GM21381 (cell line): ENCODE results near the gene TRIM5.
"Not testable (repeated sequence)": the region's sequence is repeated elsewhere in the genome, so short reads cannot be mapped to it uniquely, and the experiment has no call there.

Source experiments
- ATAC-seq: cut with Tn5 transposase; IDR thresholded peaks from one replicate; pipeline ENCODE4 v1.9.1; 2021; ENCODE audit warnings: mild to moderate bottlenecking, moderate library complexity; ENCODE audit not compliant: unreplicated experiment

The TRIM5 gene, protein sequence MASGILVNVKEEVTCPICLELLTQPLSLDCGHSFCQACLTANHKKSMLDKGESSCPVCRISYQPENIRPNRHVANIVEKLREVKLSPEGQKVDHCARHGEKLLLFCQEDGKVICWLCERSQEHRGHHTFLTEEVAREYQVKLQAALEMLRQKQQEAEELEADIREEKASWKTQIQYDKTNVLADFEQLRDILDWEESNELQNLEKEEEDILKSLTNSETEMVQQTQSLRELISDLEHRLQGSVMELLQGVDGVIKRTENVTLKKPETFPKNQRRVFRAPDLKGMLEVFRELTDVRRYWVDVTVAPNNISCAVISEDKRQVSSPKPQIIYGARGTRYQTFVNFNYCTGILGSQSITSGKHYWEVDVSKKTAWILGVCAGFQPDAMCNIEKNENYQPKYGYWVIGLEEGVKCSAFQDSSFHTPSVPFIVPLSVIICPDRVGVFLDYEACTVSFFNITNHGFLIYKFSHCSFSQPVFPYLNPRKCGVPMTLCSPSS

DNA sequence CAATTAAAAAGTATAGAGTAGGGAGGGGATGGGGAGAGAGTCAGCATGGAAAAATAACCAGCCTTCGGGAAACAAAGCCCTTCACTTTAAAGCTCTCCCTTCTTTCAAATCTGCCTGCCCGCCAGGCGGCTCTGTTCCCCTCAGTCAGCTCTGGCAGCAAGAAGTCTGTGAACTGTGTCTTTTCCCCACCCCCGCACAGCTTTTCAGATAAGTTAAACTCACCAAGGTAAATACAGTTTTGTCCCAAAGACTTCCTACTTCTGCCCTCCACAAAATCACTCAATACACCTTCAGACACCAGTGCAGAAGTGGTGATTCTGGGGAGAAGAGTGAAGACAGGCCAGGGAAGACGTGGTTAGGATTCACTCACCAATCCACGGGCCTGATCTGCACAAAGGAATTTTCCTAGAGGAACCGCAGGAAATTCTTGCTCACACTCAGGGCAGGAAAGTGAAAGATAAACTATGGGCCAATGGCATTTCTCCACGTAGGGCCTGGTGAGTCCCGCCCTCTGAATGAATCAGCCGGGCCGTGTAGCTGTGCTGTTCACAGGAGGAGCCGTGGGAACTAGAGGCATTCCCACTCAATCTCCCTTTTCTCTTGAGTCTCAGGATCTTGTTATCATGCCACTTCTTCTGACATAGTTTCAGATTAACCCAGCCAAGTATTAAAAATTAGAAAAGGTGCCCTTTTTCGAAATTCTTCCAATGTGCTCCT is at the start of gene TRIM5:
Gene TRIM5 (minus strand): TSS at position 429 of the 717 bp plus-strand sequence. CDS start 4,897 bp downstream, outside the sequence.
- ATAC-seq = peak; percentile 66

DNA sequence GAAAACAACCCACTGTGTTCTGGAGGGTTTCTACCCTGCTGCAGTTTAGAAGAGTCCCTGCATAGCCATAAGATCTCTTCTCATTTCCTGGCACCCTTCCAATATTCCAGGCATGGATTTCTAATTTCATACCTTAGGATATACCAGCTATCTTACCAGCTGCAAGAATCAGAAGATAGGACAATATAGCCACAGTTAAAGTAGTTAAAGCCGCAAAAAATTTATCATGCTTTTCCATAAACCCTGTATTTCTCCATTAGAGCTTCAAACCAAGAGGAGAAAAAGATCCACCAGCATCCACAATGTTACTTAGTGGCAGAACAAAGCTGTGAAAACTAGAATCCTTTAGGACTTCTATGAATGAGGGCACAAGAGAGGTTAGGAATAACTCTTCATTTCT is 42.8 kb upstream of the TRIM5 start:
- no peak for ATAC-seq

DNA sequence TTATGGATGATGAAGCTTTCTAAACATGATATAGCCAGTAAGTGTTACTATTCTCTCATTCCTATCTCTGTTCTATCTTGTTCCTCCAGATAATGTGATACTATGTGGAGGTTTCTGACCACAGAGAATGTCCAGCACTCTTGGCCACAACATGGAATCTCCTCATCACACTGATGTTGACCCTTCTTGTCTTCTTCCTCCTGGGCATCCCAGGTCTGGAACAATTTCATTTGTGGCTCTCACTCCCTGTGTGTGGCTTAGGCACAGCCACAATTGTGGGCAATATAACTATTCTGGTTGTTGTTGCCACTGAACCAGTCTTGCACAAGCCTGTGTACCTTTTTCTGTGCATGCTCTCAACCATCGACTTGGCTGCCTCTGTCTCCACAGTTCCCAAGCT is 41.5 kb upstream of the TRIM5 start:
- ATAC-seq = no peak

DNA sequence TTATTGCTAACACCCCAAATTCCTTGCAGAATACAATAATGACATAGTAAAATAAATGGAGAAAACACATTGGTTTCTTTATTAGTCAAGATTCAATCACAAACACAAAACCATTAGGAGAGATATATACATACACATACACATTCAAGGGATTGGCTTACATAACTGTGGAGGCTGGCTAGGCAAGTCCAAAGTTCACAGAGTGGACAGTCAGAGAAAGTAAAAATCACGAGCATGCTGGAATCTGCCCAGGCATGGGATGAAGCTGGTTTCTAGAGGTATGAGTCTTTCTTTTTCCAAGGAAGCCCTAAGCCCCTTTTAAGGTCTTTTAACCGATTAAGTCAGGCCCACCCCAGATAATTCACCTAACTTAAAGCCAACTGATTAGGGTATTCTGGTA is 37.7 kb upstream of the TRIM5 start:
- ATAC-seq = no peak

DNA sequence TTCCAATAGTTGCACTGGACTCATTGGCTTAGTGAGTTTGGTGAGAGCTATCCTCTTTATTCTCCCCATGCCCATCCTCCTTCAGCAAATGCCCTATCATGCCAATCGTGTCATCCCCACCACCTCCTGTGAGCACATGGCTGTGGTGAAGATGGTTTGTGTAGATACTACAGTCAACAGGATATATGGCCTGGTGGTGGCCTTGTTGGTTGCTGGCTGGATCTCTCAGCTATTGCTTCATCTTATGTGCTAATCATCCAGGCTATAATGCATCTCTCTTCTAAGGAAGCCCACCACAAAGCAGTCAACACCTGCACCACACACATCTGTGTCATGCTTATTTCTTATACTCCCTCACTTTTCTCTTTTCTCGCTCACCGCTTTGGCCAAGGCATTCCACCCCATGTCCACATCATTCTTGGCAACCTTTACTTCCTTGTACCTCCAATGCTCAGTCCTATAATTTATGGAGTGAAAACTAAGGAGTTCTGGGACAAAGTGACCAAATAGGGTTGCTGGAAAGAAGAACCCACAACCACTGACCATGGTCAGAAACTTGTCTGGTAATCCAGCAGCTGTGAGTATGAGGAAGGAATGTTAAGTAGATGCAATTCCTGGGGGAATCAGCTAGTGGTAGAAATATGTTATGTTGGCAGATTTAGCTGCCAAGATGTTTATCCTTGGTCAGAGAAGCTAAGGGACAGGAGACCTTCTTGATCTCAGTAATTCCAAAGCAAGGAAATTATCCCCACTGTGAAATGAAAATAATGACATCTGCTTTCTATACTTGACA is 35.0 kb upstream of the TRIM5 start:
- no peak for ATAC-seq

DNA sequence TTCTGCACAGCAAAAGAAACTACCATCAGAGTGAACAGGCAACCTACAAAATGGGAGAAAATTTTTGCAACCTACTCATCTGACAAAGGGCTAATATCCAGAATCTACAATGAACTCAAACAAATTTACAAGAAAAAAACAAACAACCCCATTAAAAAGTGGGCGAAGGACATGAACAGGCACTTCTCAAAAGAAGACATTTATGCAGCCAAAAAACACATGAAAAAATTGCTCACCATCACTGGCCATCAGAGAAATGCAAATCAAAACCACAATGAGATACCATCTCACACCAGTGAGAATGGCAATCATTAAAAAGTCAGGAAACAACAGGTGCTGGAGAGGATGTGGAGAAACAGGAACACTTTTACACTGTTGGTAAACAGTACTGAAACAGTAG is 31.6 kb upstream of the TRIM5 start:
- ATAC-seq = not testable (repeated sequence)

DNA sequence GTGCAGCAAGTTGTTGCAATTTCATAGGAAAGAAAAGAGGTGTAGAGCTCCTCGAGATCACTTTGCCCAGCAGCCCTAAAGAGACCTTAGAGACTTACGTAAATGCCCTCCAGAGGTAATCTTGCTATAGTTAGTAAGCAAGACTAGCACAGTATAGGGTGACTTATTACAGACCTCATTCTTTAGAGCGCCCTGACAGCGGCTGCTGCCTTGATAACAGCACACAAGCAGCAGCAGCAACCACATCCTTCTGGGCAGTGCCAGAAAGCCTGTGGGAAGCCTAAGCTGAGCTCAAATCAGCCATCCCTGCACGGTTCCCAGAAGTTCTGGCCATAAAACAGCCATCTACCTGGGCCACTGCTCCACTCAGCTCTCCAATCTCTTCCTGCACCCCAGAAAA is 28.8 kb upstream of the TRIM5 start:
- ATAC-seq = no peak

DNA sequence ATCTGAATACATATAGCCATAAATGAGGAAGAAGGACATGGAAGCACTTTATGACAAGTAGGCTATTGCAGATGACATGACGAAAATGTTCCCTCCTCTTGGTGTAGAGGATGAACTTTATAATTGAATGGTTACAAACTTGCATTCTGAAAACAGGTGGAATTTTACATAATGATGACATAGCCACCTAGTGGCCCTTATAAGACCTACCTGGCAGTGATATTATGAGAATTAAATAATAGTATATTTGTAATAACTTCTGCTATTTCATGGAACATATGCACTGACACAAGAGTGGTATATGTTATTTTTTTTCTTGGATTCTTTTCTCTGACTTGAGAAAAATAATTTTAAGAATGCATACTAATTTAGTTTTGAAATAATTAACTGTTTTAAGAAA is 27.6 kb upstream of the TRIM5 start:
- ATAC-seq = no peak

DNA sequence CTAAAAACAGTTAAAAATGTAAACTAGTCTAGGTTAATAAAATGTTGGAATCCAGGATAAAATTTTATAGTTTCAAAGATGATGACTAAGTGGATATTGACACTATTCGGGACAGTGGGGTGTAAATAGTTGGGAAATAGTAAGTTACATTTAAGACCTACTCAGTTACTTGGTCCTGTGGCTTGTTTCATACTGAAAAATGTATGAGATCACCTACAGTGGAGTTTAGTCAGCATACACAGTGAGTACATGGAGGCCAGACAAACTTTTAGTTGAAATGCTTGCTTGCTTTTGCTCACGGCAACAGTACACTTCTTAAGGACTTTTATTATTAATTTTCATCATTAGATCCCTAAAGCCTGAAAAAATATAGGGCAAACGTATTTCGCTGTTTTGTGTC is 20.8 kb upstream of the TRIM5 start:
- ATAC-seq = no peak

DNA sequence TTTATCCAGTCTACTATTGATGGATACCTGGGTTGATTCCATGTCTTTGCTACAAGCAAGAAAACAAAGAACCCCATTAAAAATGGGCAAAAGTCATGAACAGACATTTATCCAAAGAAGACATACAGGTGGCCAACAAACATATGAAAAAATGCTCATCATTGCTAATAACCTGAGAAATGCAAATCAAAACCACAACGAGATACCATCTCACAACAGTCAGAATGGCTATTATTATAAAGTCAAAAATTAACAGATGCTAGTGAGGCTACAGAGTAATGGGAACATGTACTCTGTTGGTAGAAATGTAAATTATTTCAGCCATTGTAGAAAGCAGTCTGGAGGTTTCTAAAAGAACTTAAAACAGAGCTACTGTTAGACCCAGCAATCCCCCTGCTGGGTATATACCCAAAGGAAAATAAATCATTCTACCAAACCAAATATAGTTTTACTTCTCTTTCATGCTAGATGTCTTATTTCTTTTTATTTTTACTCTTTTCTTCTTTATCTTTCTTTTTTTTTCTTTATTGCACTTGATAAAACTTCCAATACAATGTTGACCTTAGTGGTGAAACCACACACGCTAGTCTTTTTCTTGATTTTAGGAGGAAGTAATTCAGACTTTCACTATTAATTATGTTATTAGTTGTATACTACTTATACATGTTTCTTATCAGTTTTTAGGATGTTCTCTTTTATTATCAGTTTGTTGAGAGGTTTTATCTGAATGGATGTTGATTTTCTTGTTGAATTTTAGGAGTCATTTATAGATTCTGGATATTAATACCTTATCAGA is 19.1 kb upstream of the TRIM5 start:
- ATAC-seq = peak; percentile 86

DNA sequence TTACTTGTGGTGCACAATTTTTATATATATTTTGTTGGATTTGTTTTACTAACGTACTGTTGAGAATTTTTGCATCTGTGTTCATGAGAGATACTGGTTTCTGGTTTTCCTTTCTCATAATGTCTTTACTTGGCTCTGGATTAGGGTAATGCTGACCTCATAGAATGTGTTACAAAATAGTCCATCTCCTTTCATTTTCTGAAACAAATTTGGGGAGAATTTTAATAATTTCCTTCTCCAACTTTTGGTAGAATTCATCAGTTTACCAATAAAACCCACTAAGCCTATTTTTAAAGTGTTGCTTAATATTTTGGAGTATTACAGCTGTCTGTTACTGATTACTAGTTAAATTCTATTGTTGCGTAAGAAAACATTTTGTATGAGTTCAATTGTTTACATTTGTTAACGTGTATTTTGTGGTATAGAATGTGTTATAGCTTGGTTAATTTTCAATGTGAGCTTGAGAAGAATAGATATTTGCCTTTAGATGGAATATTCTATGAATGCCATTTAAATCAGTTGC is 16.2 kb upstream of the TRIM5 start:
- no peak for ATAC-seq

DNA sequence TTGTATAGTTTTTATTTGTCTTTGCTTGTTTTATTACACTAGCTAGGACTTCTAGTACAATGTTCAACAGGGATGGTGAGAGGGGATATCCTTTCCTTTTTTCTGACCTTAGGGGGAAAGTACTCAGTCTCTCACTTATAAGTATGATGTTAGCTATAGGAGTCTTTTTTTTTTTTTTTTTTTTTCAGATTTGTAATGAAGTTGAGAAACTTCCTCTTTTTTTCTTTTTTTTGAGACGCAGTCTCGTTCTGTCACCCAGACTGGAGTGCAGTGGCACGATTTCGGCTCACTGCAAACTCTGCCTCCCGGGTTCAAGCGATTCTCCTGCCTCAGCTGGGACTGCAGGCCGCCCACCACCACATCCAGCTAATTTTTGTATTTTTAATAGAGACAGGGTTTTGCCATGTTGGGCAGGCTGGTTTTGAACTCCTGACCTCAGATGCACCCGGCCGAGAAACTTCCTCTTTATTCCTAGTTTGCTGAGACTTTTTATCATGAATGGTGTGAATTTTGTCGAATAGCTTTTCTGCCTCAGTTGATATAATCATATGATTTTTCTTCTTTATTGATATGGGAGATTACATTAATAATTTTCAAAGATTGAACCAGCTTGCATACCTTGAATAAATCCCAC is 15.7 kb upstream of the TRIM5 start:
- no peak for ATAC-seq

DNA sequence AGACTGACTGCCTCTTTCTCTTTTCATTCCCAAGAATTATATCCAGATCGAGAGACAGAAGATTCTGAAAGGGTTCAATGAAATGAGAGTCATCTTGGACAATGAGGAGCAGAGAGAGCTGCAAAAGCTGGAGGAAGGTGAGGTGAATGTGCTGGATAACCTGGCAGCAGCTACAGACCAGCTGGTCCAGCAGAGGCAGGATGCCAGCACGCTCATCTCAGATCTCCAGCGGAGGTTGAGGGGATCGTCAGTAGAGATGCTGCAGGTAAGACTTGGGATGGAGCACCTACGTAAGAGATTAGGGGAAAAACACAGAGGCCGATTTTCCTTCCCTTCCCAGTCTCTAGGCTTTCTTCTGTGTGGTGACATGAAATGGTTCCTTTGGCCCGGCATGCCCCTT is 13.4 kb upstream of the TRIM5 start:
- ATAC-seq = no peak

DNA sequence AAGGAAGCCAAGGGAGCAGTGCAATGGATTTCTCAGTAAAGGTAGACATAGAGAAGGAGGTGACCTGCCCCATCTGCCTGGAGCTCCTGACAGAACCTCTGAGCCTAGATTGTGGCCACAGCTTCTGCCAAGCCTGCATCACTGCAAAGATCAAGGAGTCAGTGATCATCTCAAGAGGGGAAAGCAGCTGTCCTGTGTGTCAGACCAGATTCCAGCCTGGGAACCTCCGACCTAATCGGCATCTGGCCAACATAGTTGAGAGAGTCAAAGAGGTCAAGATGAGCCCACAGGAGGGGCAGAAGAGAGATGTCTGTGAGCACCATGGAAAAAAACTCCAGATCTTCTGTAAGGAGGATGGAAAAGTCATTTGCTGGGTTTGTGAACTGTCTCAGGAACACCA is 11.3 kb upstream of the TRIM5 start:
- no peak for ATAC-seq

DNA sequence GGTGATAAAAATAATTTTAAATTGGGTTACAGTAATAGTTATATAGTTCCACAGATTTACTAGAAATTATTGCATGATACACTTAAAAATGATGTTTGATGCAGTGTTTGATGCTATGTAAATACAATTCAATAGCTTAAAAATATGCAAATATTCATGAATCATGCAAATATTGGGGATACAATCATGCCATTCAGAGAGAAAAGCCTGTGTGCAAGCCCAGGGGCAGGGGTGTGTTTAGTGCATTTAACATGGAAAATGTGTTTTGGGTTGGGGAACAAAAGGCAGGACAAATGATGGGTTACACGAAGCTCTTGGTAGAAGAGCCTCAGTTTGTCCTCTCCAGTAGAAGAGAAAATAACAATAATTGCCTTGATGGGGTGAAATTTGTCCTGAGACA is 10.7 kb upstream of the TRIM5 start:
- ATAC-seq = no peak

DNA sequence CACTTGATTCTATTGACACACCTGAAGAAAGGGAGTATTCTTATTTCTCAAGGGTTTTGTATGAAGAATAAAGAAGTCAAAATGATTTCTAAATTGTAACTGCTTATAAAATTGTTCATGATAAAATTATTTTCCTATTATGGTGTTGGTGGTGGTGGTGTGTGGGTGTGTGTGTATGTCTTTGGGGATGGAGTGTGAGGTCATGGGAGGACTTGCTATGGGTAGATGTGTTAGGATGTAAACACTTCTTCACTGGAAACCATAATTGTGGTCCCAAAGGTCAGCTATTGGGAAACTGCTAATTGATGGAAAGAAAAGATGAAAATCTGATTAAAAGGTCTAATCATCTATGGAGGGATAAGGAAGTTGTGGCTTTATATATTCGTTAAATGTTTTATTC is 9.8 kb upstream of the TRIM5 start:
- ATAC-seq = no peak

DNA sequence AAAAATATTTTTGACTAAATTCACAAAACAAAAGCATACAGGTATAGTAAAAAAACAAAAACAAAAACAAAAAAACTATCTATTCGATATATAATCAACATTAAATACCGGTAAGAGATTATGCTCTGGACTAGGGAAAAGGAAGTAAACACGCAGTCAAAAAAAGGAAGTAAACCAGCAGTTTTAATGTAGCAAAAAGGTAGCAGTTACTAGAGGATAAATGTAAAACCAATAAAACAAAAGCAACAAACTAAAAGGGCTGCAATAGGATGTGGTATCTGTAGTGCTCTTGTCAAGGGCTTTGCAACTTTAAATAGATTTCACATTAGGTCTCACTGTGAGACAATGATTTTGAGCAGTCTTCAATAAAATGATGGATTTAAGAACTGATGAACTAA is 7.1 kb upstream of the TRIM5 start:
- no peak for ATAC-seq

DNA sequence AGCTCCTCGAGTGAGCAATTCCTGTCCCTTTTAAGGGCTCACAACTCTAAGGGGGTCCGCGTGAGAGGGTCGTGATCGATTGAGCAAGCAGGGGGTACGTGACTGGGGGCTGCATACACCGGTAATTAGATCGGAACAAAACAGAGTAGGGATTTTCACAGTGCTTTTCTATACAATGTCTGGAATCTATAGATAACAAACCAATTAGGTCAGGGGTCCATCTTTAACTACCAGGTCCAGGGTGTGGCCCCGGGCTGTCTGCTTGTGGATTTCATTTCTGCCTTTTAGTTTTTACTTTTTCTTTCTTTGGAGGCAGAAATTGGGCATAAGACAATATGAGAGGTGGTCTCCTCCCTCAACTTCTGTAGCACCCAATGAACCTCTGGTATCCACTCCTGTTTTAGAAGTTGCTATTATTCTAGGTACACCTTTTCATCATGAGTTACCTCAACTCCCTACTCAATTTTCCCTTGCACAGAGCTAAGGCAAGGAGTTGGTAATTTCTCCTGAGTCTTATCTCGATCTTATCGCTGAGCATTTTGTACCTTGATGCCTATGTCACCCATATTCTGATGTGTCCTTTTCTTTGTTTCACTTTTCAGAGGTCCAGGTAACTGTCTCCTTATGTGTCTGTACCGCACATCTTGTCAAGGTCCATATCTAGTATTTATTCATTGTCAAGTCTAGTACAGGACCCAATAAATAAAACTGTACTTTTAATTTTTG is 6.5 kb upstream of the TRIM5 start:
- ATAC-seq = not testable (repeated sequence)

DNA sequence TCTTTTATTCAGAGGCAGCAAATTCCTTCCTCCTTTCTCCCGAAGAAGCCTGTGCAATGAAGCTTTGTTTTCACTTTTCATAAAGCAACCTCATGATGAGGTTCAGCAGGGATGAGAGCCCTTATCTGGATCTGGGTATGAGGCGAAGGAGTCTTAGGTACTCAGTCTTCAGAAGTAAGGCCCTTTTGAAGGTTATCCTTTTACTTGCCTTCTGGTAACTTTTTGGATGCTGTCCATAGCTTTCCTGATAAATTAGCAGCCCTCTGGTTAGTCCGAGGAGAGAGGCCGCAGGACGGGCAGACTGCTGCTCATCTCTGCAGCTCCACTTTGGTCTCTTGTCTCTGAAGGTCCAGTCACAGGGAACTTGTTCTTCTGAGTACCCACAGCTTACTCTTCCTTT is 5.9 kb upstream of the TRIM5 start:
- no peak for ATAC-seq
